Right lobe of liver (tissue), 4 donors: ENCODE measurements around the gene CAMK2D.

Experiments used
- CTCF ChIP-seq, 4 donors: fragments of 200-600 bp in 3 of 4; fragments of 450-650 bp in 1 of 4; IDR thresholded peaks; one replicate each; pipeline versions ENCODE4 v1.5.1 to v1.8.0; 2016 to 2022; ENCODE audit warnings: antibody characterized with exemption in 4 of 4, mild to moderate bottlenecking in 2 of 4
- POLR2A ChIP-seq: fragments of 450-650 bp; IDR thresholded peaks from one replicate; pipeline ENCODE4 v1.6.1; 2017; ENCODE audit warnings: antibody characterized with exemption, mild to moderate bottlenecking
- donor health status: DM: no; HTN: no; CAD: no.
- donor health status: DM: no; HTN: no; CAD: no.
- donor health status: DM: no; HTN: yes; CAD: no.

DNA sequence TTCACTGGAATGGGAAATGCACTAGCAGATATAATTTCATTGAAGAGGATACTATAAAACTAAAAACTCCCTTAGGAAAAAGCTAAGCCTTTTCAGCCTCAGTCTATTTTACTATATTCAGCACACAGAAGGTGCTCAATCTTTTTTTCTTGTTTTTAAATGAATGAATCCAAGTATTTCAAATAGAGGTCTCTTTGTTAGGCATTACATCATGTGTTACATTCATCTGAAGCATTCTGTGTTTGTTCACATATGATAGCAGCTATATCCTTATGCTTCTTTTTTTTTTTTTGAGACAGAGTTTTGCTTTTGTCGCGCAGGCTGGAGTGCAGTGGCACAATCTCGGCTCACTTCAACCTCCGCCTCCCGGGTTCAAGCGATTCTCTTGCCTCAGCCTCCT is 278.4 kb downstream of the CAMK2D start:
- TF ChIP-seq CTCF (IDR thresholded peaks at IDR 0.05) = no peak
- TF ChIP-seq POLR2A = no peak
